Bone marrow (tissue), 2 donors: ENCODE data around the gene VPS4B.
"Not testable (repeated sequence)": the region's sequence is repeated elsewhere in the genome, so short reads cannot be mapped to it uniquely, and the experiment has no call there.

Experiments used
- DNase-seq, 2 donors: peaks; one replicate each; lab custom pipeline; 2025; lab: John Stamatoyannopoulos, UW

The VPS4B gene

DNA sequence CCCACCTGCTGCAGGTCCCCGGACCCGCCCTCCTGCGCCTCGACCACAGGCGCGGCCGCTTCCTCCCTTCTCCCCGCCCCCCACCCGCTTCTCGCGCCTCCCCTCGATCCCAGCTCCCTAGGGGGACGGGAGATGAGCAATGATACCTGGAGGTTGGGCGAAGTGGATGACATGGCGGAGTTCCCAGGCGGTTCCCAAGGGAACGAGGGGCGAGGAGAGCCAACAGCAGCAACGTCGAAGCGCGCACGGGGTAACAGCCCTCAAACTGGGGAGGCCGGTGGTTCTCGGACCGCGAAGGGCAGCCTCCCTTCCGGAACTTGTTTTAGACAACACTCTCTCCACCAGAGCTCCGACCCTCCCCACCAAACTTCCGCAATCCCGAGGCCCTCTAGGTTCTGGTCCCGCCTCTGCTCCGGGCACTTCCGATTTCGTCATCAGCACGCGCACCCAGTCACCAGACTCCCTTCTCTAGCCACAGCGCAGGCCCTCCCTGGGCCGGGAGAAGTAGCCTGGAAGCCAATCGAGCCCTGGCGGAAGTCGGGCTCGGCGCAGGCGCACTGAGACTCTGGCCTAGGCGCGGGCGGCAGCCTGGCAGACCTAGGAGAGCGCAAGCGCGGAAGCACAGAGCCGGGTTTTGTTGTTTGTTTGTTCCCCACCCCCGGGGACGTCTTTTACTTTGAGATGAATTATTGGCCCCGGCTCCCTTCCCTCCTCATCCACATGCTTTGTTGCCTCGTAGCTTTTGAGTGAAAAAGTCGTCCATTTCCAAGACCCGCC is at the start of gene VPS4B:
Gene VPS4B (minus strand): TSS at position 390 of the 777 bp plus-strand sequence. CDS start 217 bp downstream, at position 173.
- peak; percentile 95 to 100 for DNase-seq

DNA sequence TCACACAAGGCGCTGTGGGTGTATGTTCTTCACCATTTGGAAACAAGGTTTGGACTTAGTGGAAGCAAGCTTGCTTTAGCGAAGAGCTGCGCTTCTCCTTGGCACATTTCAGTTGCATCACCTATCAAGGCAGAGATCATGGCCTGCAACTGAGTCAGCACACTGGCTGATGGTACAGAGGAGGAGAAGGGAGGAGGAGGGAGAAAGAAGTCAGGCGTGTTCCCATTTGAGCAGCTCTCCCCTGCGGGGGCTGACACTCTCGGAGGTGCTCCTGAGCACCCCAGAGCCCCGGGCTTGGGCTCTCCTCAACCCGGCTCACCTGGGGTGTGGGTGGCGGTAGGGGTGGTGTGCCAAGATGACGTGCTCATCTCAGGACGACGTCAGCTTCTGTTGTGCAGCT is 48.5 kb upstream of the VPS4B start:
- no peak for DNase-seq

DNA sequence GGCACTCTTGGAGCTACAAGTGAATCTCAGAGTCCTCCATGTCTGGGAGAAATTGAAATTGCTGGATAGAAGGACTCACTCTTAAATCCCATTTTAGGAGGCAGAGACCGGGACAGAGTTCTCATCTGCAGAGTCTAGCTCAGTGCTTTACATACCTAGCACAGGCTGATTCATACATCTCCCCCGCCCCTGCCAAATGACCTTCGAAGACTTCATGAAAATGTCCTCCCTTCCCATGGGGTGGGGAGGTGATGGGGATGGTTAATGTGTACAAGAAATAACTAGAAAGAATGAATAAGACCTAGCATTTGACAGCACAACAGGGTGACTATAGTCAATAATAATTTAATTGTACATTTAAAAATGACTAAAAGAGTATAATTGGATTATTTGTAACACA is 46.3 kb upstream of the VPS4B start:
- no peak for DNase-seq

DNA sequence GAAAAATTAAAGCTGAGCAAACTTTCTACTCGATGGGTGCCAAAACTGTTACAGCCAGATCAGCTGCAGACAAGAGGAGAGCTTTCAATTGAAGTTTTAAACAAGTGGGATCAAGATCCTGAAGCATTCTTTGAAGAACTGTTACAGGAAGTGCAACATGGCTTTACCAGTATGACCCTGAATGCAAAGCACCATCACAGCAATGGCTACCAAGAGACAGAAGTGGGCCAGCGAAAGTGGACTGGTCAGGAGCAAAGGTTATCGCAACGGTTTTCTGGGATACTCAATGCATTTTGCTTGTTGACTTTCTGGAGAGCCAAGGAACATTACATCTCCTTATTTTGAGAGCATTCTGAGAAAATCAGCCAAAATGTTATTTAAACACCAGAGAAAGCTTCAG is 45.4 kb upstream of the VPS4B start:
- no peak for DNase-seq

DNA sequence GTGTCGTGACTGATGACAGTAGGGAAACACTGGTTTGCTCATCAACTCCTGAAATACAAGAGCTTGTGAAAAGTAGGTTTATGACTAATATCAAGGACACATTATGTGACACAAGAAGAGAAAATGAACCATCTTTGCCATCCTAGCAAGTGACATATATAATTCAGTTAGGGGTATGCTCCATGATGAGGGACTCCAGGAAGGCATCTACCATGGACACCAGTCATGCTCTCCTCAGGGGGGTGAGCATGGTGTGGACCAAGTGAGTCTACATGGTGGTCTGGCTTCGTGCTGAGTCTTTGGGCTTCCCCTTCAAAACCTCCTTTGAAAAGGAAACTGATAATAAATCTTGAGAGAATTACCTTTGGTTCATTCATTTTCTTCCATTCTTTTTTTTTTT is 42.8 kb upstream of the VPS4B start:
- no peak for DNase-seq

DNA sequence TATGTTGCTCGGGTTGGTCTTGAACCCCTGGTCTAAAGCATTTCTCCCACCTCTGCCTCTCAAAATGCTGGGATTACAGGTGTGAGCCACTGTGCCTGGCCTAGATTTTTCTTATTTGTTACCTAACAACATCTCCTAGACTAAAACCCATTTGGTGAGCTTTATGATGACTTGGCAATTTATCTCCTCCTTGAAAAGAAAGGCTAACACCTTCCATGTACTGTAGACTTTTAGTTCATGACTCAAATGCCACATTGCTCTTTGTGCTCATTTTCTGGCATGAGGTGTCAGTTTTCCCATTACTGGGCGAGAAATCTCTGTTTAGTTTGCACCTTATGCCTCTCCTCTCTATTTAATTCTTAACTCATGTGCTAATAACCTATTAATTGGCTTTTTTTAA is 42.2 kb upstream of the VPS4B start:
- DNase-seq: no peak

DNA sequence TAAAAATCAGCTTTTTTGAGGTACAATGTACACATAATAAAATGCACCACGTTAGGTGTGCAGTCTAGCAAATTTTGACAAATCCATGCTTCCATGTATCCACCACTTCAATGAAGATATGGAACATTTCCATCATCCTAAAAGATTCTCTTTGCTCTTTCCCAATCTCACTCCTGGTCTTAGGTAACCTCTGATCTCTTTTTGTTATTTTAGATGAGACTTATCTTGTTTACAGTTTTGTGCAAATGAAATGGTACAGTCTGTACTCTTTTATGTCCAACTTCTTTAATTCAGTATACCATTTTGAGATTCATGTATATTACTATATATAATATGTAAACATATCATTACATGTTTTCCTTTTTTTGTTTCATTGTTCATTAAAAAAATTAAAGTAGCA is 38.1 kb upstream of the VPS4B start:
- DNase-seq: no peak

DNA sequence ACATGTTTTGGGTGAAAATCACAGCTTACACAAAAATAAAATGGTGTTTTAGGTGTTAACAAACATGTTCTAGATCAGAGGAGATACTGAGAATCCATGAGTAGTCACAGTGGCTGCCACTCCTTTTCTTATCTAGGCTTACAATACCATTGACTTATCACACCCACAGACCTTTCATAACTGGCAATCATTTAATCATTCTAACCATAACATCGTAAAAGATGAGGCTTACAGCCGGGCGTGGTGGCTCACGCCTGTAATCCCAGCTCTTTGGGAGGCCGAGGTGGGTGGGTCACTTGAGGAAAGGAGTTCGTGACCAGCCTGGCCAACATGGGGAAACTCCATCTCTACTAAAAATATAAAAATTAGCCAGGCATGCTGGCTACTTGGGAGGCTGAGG is 35.7 kb upstream of the VPS4B start:
- DNase-seq: no peak

DNA sequence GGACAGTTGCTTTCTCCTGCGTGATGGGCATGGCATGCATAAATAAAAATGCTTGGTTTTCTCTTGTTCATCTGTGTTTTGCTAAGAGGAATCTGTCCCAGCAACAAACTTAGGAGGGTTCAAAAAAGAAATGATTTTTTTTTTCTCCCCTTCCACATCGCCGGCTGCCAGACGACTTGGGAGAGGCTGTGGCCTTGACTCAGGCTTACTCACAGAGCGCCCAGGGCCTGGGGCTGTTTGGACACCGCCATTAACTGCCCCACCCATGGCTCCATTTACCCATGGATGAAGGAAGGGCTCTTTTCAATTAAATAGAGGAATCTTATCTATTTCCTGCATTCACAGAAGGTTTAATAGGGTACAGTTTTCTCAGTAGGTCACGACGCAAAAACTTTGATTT is 32.2 kb upstream of the VPS4B start:
- DNase-seq: no peak

DNA sequence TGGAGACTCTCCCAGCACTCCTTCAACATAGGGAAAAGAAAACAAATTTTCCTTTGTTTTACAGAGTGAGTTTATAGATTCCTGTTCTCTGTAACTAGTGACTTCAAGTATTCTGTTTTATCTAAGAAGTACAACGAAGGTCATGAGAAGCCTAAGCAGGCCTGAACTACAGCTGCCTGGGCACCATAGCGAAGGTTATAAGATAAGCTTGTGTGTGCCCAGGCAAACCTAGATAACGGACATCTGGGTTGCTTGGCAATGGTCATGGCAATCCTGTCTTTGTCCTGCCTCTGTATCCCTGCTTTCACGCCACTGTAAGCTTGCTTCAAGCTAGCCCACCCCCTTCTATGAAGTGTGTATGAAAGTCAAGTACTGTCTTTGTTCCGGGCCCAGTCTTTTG is 30.5 kb upstream of the VPS4B start:
- not testable (repeated sequence) for DNase-seq

DNA sequence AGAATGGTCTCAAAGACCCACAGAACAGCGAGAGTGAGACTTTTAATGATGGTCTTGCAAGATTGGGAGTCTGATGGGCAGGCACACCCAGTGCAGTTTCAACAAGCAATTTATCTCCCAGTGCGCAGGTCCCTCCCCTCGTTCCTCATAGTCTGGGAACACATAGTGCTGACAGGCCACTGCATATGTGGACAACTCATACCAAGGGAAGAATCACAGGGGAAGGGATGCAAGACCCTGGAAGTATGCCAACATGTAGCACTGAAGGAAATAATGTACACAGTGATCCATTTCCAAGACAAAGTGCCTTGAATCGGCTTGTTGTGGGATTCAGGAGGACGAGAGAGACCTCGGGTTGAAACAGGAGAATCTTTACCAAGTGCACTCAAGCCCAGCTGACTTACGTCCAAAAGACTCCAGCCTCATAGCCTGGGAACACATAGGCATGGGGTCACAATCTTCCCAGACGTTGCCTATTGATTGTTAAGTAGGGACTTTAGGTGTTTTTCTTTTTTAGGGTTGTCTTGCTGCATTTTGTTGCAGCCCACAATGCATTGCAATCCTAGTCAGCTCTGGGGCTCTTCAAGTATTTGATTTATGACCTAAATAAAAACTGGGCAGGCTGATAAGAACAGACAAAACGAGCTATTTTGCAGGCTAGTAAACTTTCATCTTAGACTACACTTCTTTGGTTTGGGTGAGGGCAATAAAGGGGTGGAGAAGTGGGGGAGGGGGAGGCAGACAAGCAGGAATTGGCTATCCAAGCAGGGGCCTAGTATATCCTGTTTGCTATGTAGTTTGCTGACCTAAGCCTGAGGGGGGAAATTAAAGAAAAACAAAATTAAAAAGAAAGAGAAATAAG is 29.8 kb upstream of the VPS4B start:
- no peak for DNase-seq

DNA sequence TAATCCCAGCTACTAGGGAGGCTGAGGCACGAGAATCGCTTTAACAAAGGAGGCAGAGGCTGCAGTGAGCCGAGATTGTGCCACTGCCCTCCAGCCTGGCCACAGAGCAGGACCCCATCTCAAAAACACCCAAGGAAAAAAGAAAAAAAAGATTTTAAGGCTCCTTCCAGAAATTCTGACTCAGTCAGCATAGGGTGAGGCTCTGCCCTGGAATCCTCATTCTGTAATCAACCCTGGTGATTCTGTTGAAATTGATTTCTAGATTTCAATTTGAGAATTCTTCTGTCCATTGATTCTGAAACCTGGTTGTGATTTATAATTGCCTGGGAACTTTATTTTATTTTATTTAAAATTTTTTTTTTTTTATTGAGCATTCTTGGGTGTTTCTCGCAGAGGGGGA is 27.1 kb upstream of the VPS4B start:
- DNase-seq: no peak

DNA sequence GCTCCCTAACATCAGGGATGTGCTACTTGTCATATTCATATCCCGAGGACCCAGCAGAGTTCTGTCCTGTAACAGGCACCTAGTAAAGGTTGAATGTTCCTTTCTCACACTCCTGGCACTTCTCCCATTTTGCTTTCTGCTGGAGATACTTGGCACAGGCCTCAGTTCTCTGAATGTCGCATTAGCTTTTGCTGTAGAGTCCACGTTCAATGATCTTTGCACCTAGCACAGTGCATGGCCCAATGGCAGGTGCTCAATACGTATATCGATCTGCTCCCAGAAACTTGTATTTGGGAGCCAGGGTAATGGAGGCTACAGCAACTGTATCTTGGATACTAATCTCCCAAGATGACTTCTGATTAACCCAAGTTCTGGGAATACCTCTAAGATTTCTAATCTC is 24.8 kb upstream of the VPS4B start:
- no peak for DNase-seq

DNA sequence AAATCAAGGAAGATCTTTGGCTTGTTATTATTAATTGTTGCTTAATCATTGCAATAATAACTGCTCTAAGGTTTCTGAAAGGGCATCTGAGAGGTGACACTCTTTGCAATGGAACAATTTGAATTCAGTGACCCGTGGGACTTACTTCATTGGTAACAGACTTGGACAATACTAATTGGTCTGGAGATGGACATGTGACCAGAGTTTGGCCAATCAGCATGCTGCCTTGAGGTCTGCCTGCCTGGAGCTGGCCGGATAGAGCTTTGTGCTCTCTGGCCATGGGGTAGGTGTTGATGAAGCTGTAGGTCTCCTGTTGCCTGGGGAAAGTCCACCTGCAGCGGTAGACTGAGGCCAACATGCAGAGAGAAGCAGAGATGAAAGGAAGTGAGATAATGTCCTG is 24.0 kb upstream of the VPS4B start:
- no peak for DNase-seq

DNA sequence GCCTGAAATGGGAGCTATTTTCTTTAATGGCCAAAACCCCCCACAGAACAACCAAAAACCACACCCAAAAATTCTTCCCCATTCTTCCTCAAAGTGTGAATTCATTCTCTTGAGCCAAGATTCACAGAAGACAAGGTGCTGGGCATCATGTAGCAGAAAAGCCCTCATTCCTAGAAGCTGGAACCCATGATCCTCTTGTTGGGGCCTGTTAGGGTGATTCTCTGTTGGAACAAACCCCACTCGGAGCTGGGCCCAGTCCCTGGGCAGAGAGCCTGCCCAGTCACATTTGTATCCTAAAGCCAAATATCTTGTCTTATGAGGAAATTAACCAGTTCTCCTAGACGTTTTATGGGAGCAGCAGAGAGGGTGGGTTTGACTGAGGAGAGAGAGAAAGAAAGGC is 22.8 kb upstream of the VPS4B start:
- no peak for DNase-seq

DNA sequence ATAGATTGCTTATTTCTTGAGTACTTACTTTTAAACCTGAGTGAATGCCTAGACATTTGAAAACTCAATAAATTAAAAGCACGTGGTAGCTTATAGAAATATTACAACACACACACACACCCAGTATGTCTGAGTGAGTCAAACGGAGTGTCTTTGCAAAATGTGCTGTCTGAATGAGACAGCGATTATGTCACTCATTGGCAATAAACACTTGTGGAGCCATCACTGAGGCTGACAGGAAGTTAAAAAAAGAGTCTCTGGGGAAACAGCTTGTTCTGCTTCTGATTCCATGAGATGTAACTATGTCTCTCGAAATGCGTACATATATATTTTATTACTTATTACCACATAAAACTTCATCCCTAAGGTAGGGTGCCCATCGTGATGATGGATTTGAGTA is 22.3 kb upstream of the VPS4B start:
- DNase-seq: peak in 1 of 2 donors; percentile 85

DNA sequence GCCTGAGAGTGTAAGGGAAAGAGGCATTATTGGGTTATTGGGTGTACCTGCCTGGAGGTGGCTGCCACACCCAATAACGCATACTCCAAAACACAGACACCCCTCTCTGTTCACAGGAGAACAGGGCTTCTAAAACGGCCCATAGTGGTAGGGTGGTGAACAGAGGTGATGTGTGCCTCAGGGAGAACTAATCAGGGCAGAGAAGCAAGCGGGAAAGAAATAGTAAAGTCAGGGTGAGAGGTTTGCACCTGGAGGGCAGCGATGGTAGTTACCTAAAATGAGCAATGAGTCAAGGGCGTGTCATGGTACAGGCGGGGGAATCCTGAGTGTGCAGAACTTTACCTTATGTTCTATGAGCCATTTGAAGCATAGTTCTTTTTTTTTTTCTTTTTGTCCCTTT is 21.6 kb upstream of the VPS4B start:
- DNase-seq: no peak

DNA sequence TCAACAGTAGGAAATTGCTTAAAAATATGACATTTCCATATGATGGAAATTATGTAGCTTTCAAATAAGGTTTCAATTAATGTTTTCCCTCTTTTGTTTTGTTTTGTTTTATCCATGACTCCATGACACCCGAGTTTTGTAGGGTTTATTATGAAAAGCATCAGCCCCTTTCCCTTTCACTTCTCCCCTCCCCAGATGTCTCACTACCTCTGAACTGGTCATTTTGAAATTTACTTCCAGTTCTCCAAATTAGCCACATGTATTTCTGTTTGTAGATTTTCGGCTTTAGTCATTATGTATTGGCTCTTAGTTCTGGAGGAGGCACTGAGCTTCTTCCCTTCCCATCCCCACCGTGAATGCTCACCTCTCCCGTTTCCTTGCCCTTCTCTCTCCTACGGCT is 18.6 kb upstream of the VPS4B start:
- DNase-seq: no peak

DNA sequence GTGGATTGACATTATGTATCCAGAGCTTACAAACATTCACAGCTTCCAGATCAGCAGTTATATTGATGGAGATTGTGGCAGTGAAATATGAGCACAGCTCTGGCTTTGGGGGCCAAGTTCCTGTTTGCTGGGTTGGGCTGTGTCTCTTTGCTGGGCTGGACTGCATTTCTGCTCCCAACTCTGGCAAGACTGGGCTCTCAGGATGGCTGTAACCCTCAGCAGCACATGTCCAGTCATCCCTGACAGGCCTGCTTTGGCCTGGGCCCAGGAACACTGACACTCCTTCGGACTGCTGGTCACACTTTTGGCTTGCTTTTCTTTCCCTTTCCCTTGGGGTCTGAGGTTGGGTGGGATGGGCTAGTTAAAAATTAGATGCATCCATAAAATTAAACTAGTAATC is 17.9 kb upstream of the VPS4B start:
- no peak for DNase-seq

DNA sequence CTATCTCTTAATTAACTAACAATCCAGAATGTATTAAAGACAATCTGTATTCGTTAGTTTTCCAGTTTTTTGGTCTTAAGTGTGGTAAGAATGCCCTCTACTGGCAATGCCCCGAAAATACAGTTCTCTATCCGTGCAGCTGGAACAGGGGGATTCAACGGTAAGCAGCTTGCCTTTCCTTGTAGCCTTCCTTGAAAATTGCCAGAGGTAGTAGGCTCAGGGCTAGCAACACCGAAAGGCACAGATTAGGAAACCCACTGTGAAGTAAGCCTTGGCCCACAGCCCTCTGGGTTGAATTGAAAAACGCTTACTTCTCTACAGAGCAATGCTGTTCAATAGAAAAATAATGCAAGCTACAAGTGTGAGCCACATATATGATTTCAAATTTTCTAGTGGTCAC is 17.1 kb upstream of the VPS4B start:
- DNase-seq: peak; percentile 8 to 50

DNA sequence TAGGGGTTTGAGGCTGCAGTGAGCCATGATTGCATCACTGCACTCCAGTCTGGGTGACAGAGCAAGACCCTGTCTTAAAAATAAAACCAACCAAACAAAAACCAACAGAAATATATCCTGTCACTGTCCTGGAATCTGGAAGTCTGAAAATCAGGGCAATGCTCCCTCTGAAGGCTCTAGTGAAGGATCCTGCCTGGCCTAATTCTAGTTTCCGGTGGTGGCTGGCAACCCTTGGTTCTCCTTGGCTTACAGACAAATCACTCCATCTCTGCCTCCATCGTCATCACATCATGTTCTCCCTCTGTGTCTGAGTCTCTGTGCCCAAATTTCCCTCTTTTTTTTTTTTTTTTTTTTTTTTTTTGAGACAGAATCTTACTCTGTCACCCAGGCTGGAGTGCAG is 15.9 kb upstream of the VPS4B start:
- no peak for DNase-seq

DNA sequence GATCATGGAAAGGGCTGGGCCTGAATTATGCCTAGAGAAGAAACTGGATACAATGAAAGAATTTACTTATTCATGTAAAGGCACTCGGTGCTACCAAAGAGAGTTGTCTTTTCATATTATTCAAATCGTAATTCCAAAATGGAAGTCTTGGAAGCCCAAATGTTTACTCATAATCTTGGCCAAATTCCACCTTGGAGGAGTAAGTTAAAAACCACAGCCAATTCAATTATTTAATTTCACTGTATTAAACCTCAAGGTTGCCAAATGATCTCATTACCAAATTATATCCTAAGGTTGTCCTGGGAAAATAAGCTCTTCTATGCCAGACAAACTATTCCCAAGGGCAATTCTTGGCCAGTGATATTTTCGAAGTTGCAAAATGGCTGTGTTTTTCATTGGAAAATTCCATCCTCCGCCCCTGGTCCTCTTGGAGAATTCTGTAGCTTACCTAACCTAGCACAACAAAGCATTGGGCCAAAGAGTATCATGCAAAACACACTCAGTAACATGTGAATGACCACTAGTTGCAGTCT is 11.1 kb upstream of the VPS4B start:
- DNase-seq: no peak

DNA sequence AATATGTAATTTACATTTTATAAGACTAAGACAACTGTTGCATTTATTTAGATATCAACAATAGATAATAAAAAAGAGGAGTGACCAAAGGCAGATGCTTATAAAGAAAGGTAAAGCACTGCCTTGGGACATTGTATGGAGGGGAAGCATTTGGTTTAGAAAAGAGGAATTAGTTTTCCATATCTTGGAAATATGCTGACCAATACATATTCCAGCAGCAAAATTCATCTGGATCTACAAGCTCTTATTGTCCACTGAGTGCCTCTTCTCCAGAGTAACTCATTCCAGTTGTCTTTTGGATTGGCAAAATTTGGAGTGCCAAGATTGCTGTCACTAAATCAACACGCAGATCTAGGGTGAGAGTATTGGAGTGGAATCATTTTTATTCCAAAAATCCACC is 8.9 kb upstream of the VPS4B start:
- no peak for DNase-seq
